ENCODE data around the gene HSPG2. TPM values are rescaled to one million over a fixed set of nuclear protein-coding genes. Genes with fewer than 3 reads are reported as not detected.

Gene HSPG2
- total RNA-seq, 6 experiments from 2014 or later: 275 to 430 (median 297) TPM

DNA sequence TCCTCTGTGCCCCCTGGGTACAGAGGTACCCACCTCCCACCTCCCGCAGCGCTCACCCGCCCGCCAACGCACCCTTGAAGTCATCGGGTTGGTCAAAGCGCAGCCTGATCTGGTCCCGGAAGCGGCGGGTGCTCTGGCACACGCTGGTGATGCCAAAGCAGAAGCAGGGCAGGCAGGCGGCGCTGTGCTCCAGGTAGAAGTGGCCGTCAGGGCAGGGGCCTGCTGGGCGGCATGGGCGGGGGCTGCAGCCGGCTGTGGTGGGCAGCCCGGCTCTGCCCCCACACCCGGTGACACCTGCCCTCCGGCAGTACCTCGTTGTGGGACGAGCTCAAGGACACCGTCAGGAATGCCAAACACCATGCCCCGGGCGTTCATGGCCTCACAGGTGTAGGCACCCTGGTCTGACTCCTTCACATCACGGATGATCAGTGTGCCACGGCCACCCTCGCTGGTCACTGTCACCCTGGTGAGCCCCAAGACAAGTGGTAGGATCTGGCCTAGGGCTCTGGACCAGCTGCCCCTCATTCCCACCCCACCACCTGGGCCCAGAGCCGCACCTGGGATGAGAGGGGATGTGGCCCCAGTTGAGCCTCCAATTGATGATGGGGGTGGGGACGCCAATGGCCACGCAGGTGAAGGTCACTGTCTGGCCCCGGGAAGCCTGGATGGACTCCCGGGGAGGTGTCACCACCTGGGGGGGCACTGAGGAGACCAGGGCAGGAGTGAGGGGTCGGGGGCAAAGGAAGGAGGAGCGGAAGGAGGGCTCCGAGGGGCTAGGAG is 52.5 kb downstream of the HSPG2 start:
- Mint-ChIP-seq H3K9me3 (no peaks in the 10 kb centered on the region), H3K4me1 (ENCODE audit: low read depth) (peaks cover 11% of the 10 kb centered on the region), H3K36me3 (ENCODE audit: low read depth) (peaks cover 23% of the 10 kb centered on the region; the same call in 1 of the 2 replicates), H3K27me3 (ENCODE audit: insufficient read depth) (peaks cover 1% of the 10 kb centered on the region; the same call in 1 of the 2 replicates), H3K4me3 (no peak overlapping the region), H3K27ac (no peak overlapping the region)
- no peak for TF ChIP-seq CTCF (IDR thresholded peaks at IDR 0.05)
- no peak for DNase-seq

DNA sequence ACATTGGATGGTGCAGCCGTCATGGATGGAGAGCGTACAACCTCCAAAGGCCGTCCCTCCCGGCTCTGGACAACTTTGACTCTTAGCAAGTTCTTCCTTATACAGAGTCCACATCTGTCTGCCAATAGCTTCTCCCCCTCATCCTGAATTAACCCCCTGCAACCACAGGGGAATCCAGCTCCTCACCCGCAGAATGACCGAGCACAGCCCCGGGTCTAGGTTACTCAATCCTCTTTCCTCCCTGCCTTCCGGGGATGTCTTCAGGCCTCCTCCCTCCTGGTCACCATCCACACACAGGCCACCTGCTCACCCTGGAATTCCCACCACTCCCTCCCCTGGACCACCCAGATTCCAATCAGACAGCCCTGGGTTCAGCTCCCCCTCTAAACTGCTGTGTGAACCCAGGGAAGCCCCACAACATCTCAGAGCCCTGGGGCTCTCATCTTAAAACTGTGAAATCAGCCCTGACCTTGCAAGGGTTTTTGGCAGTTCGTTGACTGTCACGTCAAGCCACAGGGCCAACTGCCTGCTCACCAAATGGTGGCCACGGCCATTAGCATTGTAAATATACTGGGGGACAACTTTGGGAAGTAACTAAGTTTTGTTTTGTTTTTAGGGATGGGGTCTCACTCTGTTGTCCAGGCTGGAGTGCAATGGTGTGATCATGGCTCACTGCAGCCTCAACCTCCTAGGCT is 54.2 kb downstream of the HSPG2 start:
- H3K9me3 Mint-ChIP-seq: no peaks in the 10 kb centered on the region
- peaks cover 11% of the 10 kb centered on the region for H3K4me1 Mint-ChIP-seq (ENCODE audit: low read depth)
- no peak overlapping the region; the same call in 1 of the 2 replicates for H3K4me3 Mint-ChIP-seq
- peak; percentile 28 for DNase-seq
- H3K27me3 Mint-ChIP-seq (ENCODE audit: insufficient read depth): peaks cover 3% of the 10 kb centered on the region
- H3K27ac Mint-ChIP-seq: peak overlapping the region; percentile 76
- peaks cover 28% of the 10 kb centered on the region; the same call in 1 of the 2 replicates for H3K36me3 Mint-ChIP-seq (ENCODE audit: low read depth)
- TF ChIP-seq CTCF (IDR thresholded peaks at IDR 0.05): no peak

DNA sequence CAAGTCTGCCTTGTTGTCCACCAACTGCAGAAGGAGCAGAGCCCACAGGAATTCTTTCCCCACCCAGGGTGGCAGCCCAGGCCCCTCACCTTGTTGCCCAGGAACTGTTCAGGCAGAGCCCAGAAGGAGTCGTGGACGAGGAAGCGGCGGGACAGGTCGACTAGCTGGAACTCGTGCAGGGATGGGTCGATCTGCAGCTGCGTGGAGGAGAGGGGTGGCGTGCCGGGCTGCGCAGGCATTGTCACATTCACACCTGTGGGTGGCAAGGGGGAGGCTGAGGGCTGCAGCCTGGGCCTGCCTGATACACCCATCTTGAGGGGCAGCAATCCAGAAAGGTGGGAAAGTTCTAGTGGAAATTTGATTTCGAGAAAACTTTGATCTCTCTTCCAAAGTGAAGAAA is 55.9 kb downstream of the HSPG2 start:
- H3K9me3 Mint-ChIP-seq: no peaks in the 10 kb centered on the region
- no peak overlapping the region for H3K27ac Mint-ChIP-seq
- peaks cover 6% of the 10 kb centered on the region for H3K27me3 Mint-ChIP-seq (ENCODE audit: insufficient read depth)
- no peak overlapping the region for H3K4me3 Mint-ChIP-seq
- H3K4me1 Mint-ChIP-seq (ENCODE audit: low read depth): peaks cover 11% of the 10 kb centered on the region
- TF ChIP-seq CTCF (IDR thresholded peaks at IDR 0.05): no peak
- no peak for DNase-seq
- peaks cover 22% of the 10 kb centered on the region; the same call in 1 of the 2 replicates for H3K36me3 Mint-ChIP-seq (ENCODE audit: low read depth)

- DNase-seq: no peak
- Mint-ChIP-seq H3K27me3 (ENCODE audit: insufficient read depth) (peaks cover 6% of the 10 kb centered on the region), H3K9me3 (no peaks in the 10 kb centered on the region), H3K27ac (no peak overlapping the region), H3K36me3 (ENCODE audit: low read depth) (peaks cover 15% of the 10 kb centered on the region; the same call in 1 of the 2 replicates), H3K4me1 (ENCODE audit: low read depth) (peaks cover 11% of the 10 kb centered on the region), H3K4me3 (no peak overlapping the region)
- no peak for TF ChIP-seq CTCF (IDR thresholded peaks at IDR 0.05)
Measured at GRCh38 chr1:21880619-21880970, 56.5 kb downstream of the HSPG2 start.

- H3K36me3 Mint-ChIP-seq (ENCODE audit: low read depth): peaks cover 12% of the 10 kb centered on the region; the same call in 1 of the 2 replicates
- no peak for TF ChIP-seq CTCF (IDR thresholded peaks at IDR 0.05)
- H3K4me3 Mint-ChIP-seq: no peak overlapping the region
Measured at GRCh38 chr1:21879928-21880618, 57.0 kb downstream of the HSPG2 start.

More at GRCh38 chr1:21879928-21880618, 57.0 kb downstream of the HSPG2 start:
- H3K27ac Mint-ChIP-seq: no peak overlapping the region
- no peak for DNase-seq
- peaks cover 11% of the 10 kb centered on the region for H3K4me1 Mint-ChIP-seq (ENCODE audit: low read depth)
- H3K27me3 Mint-ChIP-seq (ENCODE audit: insufficient read depth): peaks cover 6% of the 10 kb centered on the region
- no peaks in the 10 kb centered on the region for H3K9me3 Mint-ChIP-seq

All from HFFc6 (cell line).